Mammary epithelial cell (primary cell): ENCODE results near the gene DIPK1B.

Experiments used
- EZH2 ChIP-seq: IDR thresholded peaks from 2 replicates; pipeline ENCODE4 v1.6.1; 2012; ENCODE audit warnings: low read length, inconsistent platforms, borderline replicate concordance
- TF ChIP-seq, protein P1 (sequence below), 2 donors: IDR thresholded peaks in 1 of 2; conservative IDR thresholded peaks in 1 of 2; 2 replicates each; pipeline ENCODE4 v1.5.1; 2011 to 2012; ENCODE audit warnings: inconsistent platforms in 2 of 2, low read length in 2 of 2, mild to moderate bottlenecking in 2 of 2, control low read depth in 1 of 2, low read depth in 1 of 2; ENCODE audit not compliant: insufficient read depth in 1 of 2; ENCODE audit errors: extremely low read depth in 1 of 2

DNA sequence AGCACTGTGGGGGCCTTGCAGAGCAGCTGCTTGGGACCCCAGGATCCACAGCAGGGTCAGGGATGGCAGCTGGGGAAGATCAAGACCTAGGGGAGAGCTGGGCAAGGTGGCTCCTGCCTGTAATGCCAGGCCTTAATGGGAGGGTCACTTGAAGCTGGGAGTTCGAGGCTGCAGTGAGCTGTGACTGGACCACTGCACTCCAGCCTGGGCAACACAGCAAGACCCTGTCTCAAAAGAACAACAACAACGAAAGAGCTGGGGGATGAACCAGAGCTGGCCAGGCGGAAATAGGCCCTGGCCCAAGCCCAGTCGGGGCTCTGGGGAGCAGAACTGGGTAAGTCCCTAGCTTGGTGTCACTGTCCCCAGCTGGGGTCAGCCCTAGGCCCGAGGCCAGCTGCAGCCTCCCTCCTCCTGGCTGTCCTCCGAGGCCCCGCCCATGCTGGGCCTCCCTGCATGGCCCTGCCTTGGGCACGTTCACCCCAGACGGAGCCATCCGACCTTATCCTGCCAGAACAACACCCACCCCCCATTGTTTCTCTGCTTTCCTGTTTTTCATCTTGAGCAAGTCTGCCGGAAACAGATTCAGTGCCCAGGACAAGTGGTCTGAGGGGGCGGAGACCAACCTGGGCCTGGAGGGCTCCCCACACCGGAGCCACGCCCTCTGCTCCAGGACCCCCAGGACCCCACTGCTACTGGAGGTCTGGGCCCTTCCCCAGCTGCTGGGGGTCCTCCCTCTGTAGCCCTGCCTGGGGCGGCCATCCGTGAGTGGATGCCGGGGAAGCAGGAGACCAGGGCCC lies 1.9 kb downstream of the DIPK1B start:
- TF ChIP-seq, protein P1, sequence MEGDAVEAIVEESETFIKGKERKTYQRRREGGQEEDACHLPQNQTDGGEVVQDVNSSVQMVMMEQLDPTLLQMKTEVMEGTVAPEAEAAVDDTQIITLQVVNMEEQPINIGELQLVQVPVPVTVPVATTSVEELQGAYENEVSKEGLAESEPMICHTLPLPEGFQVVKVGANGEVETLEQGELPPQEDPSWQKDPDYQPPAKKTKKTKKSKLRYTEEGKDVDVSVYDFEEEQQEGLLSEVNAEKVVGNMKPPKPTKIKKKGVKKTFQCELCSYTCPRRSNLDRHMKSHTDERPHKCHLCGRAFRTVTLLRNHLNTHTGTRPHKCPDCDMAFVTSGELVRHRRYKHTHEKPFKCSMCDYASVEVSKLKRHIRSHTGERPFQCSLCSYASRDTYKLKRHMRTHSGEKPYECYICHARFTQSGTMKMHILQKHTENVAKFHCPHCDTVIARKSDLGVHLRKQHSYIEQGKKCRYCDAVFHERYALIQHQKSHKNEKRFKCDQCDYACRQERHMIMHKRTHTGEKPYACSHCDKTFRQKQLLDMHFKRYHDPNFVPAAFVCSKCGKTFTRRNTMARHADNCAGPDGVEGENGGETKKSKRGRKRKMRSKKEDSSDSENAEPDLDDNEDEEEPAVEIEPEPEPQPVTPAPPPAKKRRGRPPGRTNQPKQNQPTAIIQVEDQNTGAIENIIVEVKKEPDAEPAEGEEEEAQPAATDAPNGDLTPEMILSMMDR (conservative IDR thresholded peaks at IDR 0.05 in 1 of 2, IDR thresholded peaks at IDR 0.05 in 1 of 2; ENCODE audit: extremely low read depth in 1 of 2, insufficient read depth in 1 of 2, low read depth in 1 of 2, low read length in 2 of 2) = no peak
- TF ChIP-seq EZH2 = no peak
